HepG2 (cell line): ENCODE measurements around the gene KIF22. TPM values are rescaled to one million over a fixed set of nuclear protein-coding genes. Genes with fewer than 3 reads are reported as not detected.
A peak's percentile ranks its signal among the peaks of the same experiment; 100 is the strongest.

Experiments
- AHDC1 ChIP-seq: sonication (generic); formaldehyde crosslinking; IDR thresholded peaks from 2 replicates; pipeline ENCODE4 v1.5.1; 2020; ENCODE audit warnings: mild to moderate bottlenecking, missing genetic modification reagents, borderline replicate concordance
- ARID4A ChIP-seq: sonication (generic); formaldehyde crosslinking; IDR thresholded peaks from 2 replicates; pipeline ENCODE4 v1.5.0; 2020; ENCODE audit warnings: mild to moderate bottlenecking, missing genetic modification reagents, borderline replicate concordance
- ATF7 ChIP-seq, 2 experiments: fragments of 450-650 bp in 1 of 2; sonication (generic) in 1 of 2; formaldehyde crosslinking in 1 of 2; IDR thresholded peaks; 2 replicates each; pipeline versions ENCODE4 v1.4.0 to v1.6.1; 2016 to 2020; ENCODE audit warnings: antibody characterized with exemption in 1 of 2, mild to moderate bottlenecking in 1 of 2, missing genetic modification reagents in 1 of 2
- FOSL1 ChIP-seq: sonication (generic); formaldehyde crosslinking; IDR thresholded peaks from 2 replicates; pipeline ENCODE4 v1.9.0; 2021; ENCODE audit warnings: missing genetic modification reagents, borderline replicate concordance
- HNF1A ChIP-seq, 2 experiments: sonication (generic) in 1 of 2; formaldehyde crosslinking in 1 of 2; IDR thresholded peaks; 2 replicates each; pipeline versions ENCODE4 v1.4.0 to v1.6.1; 2016 to 2020; ENCODE audit warnings: borderline replicate concordance in 1 of 2, low read depth in 1 of 2, mild to moderate bottlenecking in 1 of 2, missing genetic modification reagents in 1 of 2
- TBX2 ChIP-seq: sonication (generic); formaldehyde crosslinking; IDR thresholded peaks from 2 replicates; pipeline ENCODE4 v1.5.0; 2020; ENCODE audit warnings: missing genetic modification reagents, mild to moderate bottlenecking, borderline replicate concordance
- ZBTB21 ChIP-seq: sonication (generic); formaldehyde crosslinking; IDR thresholded peaks from 2 replicates; pipeline ENCODE4 v1.4.0; 2020; ENCODE audit warnings: missing genetic modification reagents
- ZC3H13 ChIP-seq: sonication (generic); formaldehyde crosslinking; IDR thresholded peaks from 2 replicates; pipeline ENCODE4 v1.8.1; 2023; ENCODE audit warnings: mild to moderate bottlenecking, missing genetic modification reagents, moderate library complexity
- ZNF317 ChIP-seq: sonication (generic); formaldehyde crosslinking; IDR thresholded peaks from 2 replicates; pipeline ENCODE4 v1.5.0; 2020; ENCODE audit warnings: mild to moderate bottlenecking, missing genetic modification reagents
- ZNF552 ChIP-seq: sonication (generic); formaldehyde crosslinking; IDR thresholded peaks from 2 replicates; pipeline ENCODE4 v1.9.0; 2022; ENCODE audit warnings: missing genetic modification reagents, mild to moderate bottlenecking, borderline replicate concordance
- polyA plus RNA-seq, 8 experiments: library from polyadenylated mRNA; depleted of rRNA in 3 of 8; stranded (reverse) in 7 of 8; unstranded in 1 of 8; fragments of >200 nt; fragmentation: Illumina TruSeq in 4 of 8; extraction: Trizol in 4 of 8; gene quantifications; 2 replicates each; pipeline versions ENCODE4 v1.2.1 to v1.2.3, GENCODE V29; 2011 to 2016; ENCODE audit warnings: low read depth in 4 of 8, missing spikeins in 1 of 8, mixed read lengths in 1 of 8; ENCODE audit not compliant: insufficient read depth in 1 of 8
- total RNA-seq, 5 experiments: library from RNA; depleted of rRNA; stranded (reverse); fragments of >200 nt; fragmentation: Illumina TruSeq; extraction: Trizol; gene quantifications; 2 replicates each; pipeline ENCODE4 v1.2.3, GENCODE V29; 2016; ENCODE audit warnings: low read depth in 1 of 5

KIF22 gene
- total and polyA plus RNA-seq, 2 of the 13 experiments (the other 11 are each of a cell fraction or from before 2014, with no cell fraction given) = 95.8 to 118 TPM

- TF ChIP-seq ARID4A (peak; percentile 29; the same call in 1 of the 2 replicates), HNF1A (IDR thresholded peaks at IDR 0.05; ENCODE audit: low read depth) (no peak), HNF1A (CRISPR knock-in tag; IDR thresholded peaks at IDR 0.05; ENCODE audit: borderline replicate concordance) (no peak), FOSL1 (CRISPR knock-in tag) (no peak), ZBTB21 (CRISPR knock-in tag) (no peak), ATF7 (IDR thresholded peaks at IDR 0.05) (no peak), ATF7 (CRISPR knock-in tag; IDR thresholded peaks at IDR 0.05) (no peak), ZC3H13 (CRISPR knock-in tag) (0 out of 2 replicates have a peak, but pooled peaks have one; percentile 32), ZNF552 (CRISPR knock-in tag) (0 out of 2 replicates have a peak, but pooled peaks have one; percentile 30), ZNF317 (CRISPR knock-in tag) (0 out of 2 replicates have a peak, but pooled peaks have one; percentile 33), AHDC1 (CRISPR knock-in tag) (0 out of 2 replicates have a peak, but pooled peaks have one; percentile 1), TBX2 (no peak)
These were observed 21.5 kb downstream of the KIF22 start, which contains the start of gene PRRT2 (continued) for GRCh38 chr16:29811896-29812665.
